Cardiac muscle cell (in vitro differentiated cells and primary cell): ENCODE results near the gene DLGAP1. TPM values are rescaled to one million over a fixed set of nuclear protein-coding genes. Genes with fewer than 3 reads are reported as not detected.

Experiments used
- DNase-seq, 2 donors: peaks; one replicate each; pipeline versions ENCODE4 v3.0.0 to v3.0.0-alpha.2; 2010 to 2017; ENCODE audit warnings: low read depth in 1 of 2, low spot score in 1 of 2
- H3K27ac ChIP-seq: fragments of 200-600 bp; sonication (generic); 2 replicates; pipeline ENCODE4 v1.5.1; 2016
- H3K27me3 ChIP-seq: fragments of 200-600 bp; sonication (generic); 2 replicates; pipeline ENCODE4 v1.6.0; 2016; ENCODE audit warnings: control low read depth
- H3K36me3 ChIP-seq: fragments of 200-600 bp; sonication (generic); 2 replicates; pipeline ENCODE4 v1.5.1; 2016; ENCODE audit warnings: control low read depth
- H3K4me1 ChIP-seq: fragments of 200-600 bp; sonication (generic); 2 replicates; pipeline ENCODE4 v1.8.1; 2017; ENCODE audit warnings: low read depth, mild to moderate bottlenecking, mixed run types
- H3K4me3 ChIP-seq: fragments of 200-600 bp; sonication (generic); 2 replicates; pipeline ENCODE4 v1.5.1; 2016; ENCODE audit warnings: mild to moderate bottlenecking
- H3K9me3 ChIP-seq: fragments of 200-600 bp; sonication (generic); 2 replicates; pipeline ENCODE4 v1.5.1; 2017; ENCODE audit warnings: low read depth, mild to moderate bottlenecking, control low read depth
- polyA plus RNA-seq: library from polyadenylated mRNA; unstranded; fragments of >200 nt; fragmentation: Nextera tagmentation; extraction: Ambion mirVana; gene quantifications from 2 replicates; pipeline ENCODE4 v1.2.1, GENCODE V29; 2016
- total RNA-seq: library from RNA; depleted of rRNA; stranded (reverse); fragments of >200 nt; gene quantifications from 2 replicates; pipeline ENCODE4 v1.2.3, GENCODE V29; 2016
- TF ChIP-seq, protein P1 (sequence below): IDR thresholded peaks from 2 replicates; pipeline ENCODE4 v1.5.1; 2012; ENCODE audit warnings: low read depth, mild to moderate bottlenecking, low read length

The DLGAP1 gene
- total and polyA plus RNA-seq, 2 experiments from 2014 or later: 2.5 to 7.9 TPM

DNA sequence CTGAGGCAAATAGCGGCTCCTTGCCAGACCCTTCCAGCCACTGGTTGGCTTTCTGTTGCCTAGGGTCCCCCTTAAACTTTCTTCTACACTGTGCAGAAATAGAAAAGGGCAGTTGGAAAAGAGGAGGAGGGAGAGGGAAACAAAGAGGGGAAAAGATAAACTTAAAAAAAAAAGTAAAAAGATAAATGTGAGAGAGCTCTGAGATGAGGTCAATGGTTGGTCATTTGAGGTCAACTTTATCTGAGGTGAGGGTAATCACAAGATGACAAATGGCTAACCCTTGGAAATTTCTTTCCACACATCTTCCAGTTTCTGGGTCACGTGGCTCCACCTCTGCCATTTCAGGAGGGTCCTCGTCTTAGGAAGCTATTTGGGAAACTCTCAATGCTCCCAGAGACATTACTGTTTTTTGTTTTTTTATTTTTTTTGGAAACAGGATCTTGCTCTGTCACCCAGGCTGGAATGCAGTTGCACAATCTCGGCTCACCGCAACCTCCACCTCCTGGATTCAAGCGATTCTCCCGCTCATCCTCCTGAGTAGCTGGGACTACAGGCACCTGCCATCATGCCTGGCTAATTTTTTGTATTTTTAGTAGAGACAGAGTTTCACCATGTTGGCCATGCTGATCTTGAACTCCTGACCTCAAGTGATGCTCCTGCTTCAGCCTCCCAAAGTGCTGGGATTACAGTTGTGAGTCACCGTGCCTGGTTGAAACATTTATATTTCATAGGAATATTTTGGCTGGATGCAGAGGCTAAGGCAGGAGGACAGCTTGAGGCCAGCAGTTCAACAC lies 805.3 kb downstream of the DLGAP1 start:
- TF ChIP-seq, protein P1, sequence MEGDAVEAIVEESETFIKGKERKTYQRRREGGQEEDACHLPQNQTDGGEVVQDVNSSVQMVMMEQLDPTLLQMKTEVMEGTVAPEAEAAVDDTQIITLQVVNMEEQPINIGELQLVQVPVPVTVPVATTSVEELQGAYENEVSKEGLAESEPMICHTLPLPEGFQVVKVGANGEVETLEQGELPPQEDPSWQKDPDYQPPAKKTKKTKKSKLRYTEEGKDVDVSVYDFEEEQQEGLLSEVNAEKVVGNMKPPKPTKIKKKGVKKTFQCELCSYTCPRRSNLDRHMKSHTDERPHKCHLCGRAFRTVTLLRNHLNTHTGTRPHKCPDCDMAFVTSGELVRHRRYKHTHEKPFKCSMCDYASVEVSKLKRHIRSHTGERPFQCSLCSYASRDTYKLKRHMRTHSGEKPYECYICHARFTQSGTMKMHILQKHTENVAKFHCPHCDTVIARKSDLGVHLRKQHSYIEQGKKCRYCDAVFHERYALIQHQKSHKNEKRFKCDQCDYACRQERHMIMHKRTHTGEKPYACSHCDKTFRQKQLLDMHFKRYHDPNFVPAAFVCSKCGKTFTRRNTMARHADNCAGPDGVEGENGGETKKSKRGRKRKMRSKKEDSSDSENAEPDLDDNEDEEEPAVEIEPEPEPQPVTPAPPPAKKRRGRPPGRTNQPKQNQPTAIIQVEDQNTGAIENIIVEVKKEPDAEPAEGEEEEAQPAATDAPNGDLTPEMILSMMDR: no peak
- no peak overlapping the region for H3K4me3 ChIP-seq
- H3K4me1 ChIP-seq: peaks cover 43% of the 10 kb centered on the region
- no peaks in the 10 kb centered on the region for H3K9me3 ChIP-seq
- peak; percentile 73 to 83 for DNase-seq
- peak overlapping the region; percentile 77 for H3K27ac ChIP-seq
- no peaks in the 10 kb centered on the region for H3K27me3 ChIP-seq
- no peaks in the 10 kb centered on the region for H3K36me3 ChIP-seq

DNA sequence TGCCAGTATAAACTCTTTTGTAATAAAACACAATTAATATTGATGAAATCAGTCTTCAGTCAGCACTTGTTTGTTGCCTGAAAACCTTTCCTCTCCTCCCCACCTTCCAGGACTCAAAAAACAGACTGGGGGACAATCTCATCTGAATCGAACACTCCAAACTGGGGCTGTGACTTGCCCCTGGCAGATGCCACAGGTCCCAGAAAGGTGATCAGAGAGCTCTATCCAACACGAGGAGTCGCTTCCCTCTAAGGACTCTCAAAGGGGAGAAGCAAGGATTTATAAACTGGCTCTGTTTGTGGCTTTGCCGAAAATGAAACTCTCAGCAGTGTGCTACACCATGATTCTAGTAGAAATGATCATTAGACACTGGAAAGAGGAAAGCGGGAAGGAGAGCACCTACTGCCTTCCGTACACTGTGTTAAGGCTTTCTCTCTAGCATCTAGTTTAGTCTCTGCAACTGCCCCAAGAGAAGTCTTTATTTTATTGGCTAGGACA lies 805.9 kb downstream of the DLGAP1 start:
- TF ChIP-seq, protein P1: no peak
- Histone ChIP-seq H3K4me1 (peaks cover 37% of the 10 kb centered on the region), H3K36me3 (no peaks in the 10 kb centered on the region), H3K27ac (peak overlapping the region; percentile 77), H3K27me3 (no peaks in the 10 kb centered on the region), H3K4me3 (no peak overlapping the region), H3K9me3 (no peaks in the 10 kb centered on the region)
- DNase-seq: peak in 1 of 2 donors; percentile 9

DNA sequence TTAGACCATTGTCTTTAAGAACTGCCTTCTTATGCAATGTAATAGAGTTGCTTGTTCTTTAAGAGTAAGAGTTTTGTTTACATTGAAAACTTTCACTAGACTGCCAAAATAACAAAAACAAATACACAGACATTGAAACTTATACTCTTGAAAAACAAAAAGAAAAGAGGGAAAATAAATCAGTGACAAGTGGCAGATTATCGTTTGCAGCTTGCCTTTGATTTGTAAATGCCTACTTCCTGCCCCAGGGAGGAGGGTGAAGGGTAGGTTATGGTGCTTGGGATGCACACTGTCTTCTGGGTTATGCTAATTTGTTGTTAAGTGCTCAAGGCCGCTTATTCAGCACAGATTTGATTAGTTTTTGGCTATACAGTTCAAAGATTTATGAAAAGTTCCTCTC lies 806.5 kb downstream of the DLGAP1 start:
- H3K4me3 ChIP-seq: no peak overlapping the region
- no peaks in the 10 kb centered on the region for H3K9me3 ChIP-seq
- H3K4me1 ChIP-seq: peaks cover 36% of the 10 kb centered on the region
- peak overlapping the region; percentile 77 for H3K27ac ChIP-seq
- no peaks in the 10 kb centered on the region for H3K27me3 ChIP-seq
- no peaks in the 10 kb centered on the region for H3K36me3 ChIP-seq
- TF ChIP-seq, protein P1: no peak
- no peak for DNase-seq

DNA sequence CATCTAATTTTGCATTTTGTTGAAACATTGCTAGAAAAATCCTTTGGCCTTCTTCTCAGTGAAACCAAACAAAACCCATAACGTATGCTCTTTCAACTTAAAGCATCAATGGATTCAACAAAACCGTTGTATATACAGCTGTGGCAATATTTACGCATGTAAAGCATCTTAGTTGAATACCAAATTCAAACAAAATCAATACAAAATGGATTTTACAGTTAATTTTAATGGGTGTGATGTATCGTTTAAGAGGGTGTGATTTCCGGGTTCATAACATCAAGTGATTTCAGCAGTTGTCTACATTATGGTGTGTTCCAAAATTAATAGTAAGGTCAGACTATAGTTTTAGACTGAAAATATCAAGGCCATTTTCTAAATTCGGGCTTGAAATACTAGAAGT lies 806.9 kb downstream of the DLGAP1 start:
- TF ChIP-seq, protein P1: no peak
- no peak overlapping the region for H3K4me3 ChIP-seq

DNA sequence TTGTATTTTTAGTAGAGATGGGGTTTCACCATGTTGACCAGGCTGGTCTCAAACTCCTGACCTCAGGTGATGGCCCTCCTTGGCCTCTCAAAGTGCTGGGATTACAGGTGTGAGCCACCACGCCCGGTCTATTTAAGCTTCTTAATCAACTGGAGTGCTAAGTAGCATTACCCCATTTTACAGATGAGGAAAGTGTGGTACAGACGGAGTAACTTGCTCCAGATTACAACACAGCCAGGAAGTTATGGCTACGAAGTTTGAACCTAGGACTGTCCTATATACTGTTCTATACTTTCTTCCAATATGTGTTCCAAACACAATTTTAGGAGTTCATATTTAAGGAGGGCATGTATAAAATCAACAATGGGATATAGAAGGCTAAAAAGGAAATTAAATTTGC lies 807.5 kb downstream of the DLGAP1 start:
- TF ChIP-seq, protein P1: no peak
- Histone ChIP-seq H3K4me3 (no peak overlapping the region), H3K36me3 (no peaks in the 10 kb centered on the region), H3K27me3 (no peaks in the 10 kb centered on the region), H3K4me1 (peaks cover 28% of the 10 kb centered on the region), H3K9me3 (no peaks in the 10 kb centered on the region), H3K27ac (no peak overlapping the region)
- DNase-seq: no peak

More for the DNA sequence above, 806.9 kb downstream of the DLGAP1 start:
- no peaks in the 10 kb centered on the region for H3K9me3 ChIP-seq
- peak overlapping the region; percentile 77 for H3K27ac ChIP-seq
- H3K27me3 ChIP-seq: no peaks in the 10 kb centered on the region
- no peaks in the 10 kb centered on the region for H3K36me3 ChIP-seq
- H3K4me1 ChIP-seq: peaks cover 33% of the 10 kb centered on the region
- DNase-seq: no peak
